Naive thymus-derived CD8-positive, alpha-beta T cell (primary cell): ENCODE results near the gene KLHL12. TPM values are rescaled to one million over a fixed set of nuclear protein-coding genes. Genes with fewer than 3 reads are reported as not detected.

ENCODE experiments used
- ATAC-seq, 2 donors: fragments of 150-1000 bp; cut with Tn5 transposase in 1 of 2; sonication (Bioruptor Pico), chemical (Tn5 transposase) in 1 of 2; 1 replicate in 1 of 2; 2 replicates in 1 of 2; pipeline ENCODE4 v1.10.0; 2021; ENCODE audit warnings: mild to moderate bottlenecking in 2 of 2, moderate library complexity in 2 of 2
- POLR2A ChIA-PET: fragments of 350-600 bp; sonication (Branson Sonifier 250); formaldehyde crosslinking; loops from one replicate; lab custom pipeline; 2021; ENCODE audit warnings: antibody characterized with exemption; lab: Charles Lee
- DNase-seq, 10 donors: peaks; one replicate each; pipeline versions ENCODE4 v3.0.0 to v3.0.0-alpha.2; 2020 to 2022
- H3K27ac Mint-ChIP-seq, 10 donors: one replicate each; pipeline ENCODE4 v1.8.0; 2020 to 2022; ENCODE audit warnings: mild to moderate bottlenecking in 10 of 10, mixed read lengths in 10 of 10, moderate library complexity in 4 of 10, inconsistent platforms in 1 of 10
- H3K27me3 Mint-ChIP-seq, 5 donors: one replicate each; pipeline ENCODE4 v1.8.0; 2021 to 2022; ENCODE audit warnings: mixed read lengths in 5 of 5
- H3K36me3 Mint-ChIP-seq, 3 donors: one replicate each; pipeline ENCODE4 v1.8.0; 2020 to 2022; ENCODE audit warnings: mixed read lengths in 3 of 3, mild to moderate bottlenecking in 2 of 3, inconsistent platforms in 1 of 3
- H3K4me1 Mint-ChIP-seq, 4 donors: one replicate each; pipeline ENCODE4 v1.8.0; 2021 to 2022; ENCODE audit warnings: mixed read lengths in 4 of 4
- H3K4me3 Mint-ChIP-seq, 10 donors: one replicate each; pipeline ENCODE4 v1.8.0; 2020 to 2022; ENCODE audit warnings: mild to moderate bottlenecking in 10 of 10, mixed read lengths in 10 of 10, moderate library complexity in 6 of 10, inconsistent platforms in 1 of 10
- H3K9me3 Mint-ChIP-seq, 9 donors: one replicate each; pipeline ENCODE4 v1.8.0; 2020 to 2022; ENCODE audit warnings: mixed read lengths in 9 of 9, mild to moderate bottlenecking in 3 of 9, inconsistent platforms in 1 of 9, moderate library complexity in 1 of 9
- polyA plus RNA-seq, 3 donors: library from polyadenylated mRNA; unstranded; fragments of 300-500 nt; fragmentation: Illumina TruSeq; gene quantifications; one replicate each; pipeline ENCODE4 v1.2.3, GENCODE V29; 2021
- total RNA-seq, 8 experiments: library from RNA in 2 of 8; stranded (reverse) in 2 of 8; gene quantifications; one replicate each; pipeline ENCODE4 v1.2.3 and lab custom pipeline; 2021 to 2026

Gene KLHL12
- total and polyA plus RNA-seq, 5 experiments from 2014 or later: 12.5 to 25.4 (median 16.5) TPM

DNA sequence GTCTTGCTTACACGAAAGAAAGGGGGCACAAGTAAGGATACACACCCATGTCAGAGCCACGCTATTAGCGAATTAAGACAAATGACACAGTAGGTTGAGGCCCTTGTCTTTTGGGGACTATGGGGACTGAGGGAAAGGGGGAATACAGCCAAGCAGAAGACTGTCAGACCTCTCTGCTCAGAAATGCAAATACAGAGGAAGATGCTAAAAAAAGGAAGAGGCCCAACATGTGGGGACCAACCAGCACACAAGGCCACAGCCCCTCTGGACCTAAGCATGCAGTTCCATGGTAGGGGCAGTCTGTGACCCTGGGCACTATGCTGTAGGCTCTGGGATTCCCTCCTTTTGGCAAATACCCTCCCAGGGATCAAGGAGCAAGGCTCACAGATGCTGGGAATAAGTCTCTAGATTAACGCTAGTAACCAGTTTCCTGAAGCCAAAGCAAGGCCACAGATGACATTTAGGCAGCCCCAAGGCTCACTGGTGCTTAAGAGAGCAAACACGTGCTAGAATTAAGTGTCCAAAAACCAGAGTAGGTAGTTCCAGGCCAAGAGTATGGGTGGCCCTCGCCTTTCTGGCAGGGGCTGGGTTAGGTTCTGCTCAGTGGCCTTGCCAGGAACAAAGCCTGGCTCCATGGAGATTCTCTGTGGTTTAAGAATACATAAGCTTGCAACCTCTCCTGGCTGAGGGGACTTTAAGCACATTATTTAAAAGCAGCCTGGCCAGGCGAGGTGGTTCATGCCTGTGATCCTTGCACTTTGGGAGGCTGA lies 76.3 kb downstream of the KLHL12 start:
- Mint-ChIP-seq H3K27ac (no peak overlapping the region), H3K4me3 (no peak overlapping the region), H3K27me3 (peaks cover 0 to 4% (median 0%) of the 10 kb centered on the region in 5 donors), H3K9me3 (no peaks in the 10 kb centered on the region), H3K36me3 (no peaks in the 10 kb centered on the region), H3K4me1 (peaks cover 0 to 5% (median 0%) of the 10 kb centered on the region in 4 donors)
- ATAC-seq: no peak
- POLR2A ChIA-PET: no interaction called here
- no peak for DNase-seq

DNA sequence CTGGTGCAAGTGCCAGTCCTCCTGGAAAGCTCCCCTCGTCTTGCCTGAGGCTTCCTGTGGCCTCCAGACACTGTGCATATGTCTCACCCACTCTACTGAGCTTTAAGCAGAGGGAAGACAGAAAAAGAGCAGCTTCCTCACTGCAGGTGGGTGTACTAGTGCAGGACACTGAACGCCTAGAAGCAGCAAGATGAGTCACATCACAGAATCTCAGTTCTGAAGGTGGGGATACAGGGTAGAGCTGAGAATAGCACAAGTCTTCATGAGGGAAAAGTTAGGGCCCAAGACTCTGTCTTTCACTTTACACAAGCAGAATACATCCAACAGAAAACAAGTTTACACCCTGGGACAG lies 78.9 kb downstream of the KLHL12 start:
- Mint-ChIP-seq H3K36me3 (no peaks in the 10 kb centered on the region), H3K4me3 (no peak overlapping the region), H3K27ac (no peak overlapping the region), H3K9me3 (no peaks in the 10 kb centered on the region), H3K27me3 (peaks cover 0 to 12% (median 1%) of the 10 kb centered on the region in 5 donors), H3K4me1 (peaks cover 0 to 5% (median 0%) of the 10 kb centered on the region in 4 donors)
- ATAC-seq: no peak
- no peak for DNase-seq
- POLR2A ChIA-PET: no interaction called here

- Mint-ChIP-seq H3K27ac (no peak overlapping the region), H3K4me1 (peaks cover 0 to 1% (median 0%) of the 10 kb centered on the region in 4 donors), H3K27me3 (peaks cover 3 to 31% (median 11%) of the 10 kb centered on the region in 5 donors), H3K36me3 (no peaks in the 10 kb centered on the region), H3K9me3 (no peaks in the 10 kb centered on the region), H3K4me3 (no peak overlapping the region)
- ATAC-seq (no peak), DNase-seq (no peak)
- POLR2A ChIA-PET: no interaction called here
Measured at GRCh38 chr1:202844935-202845334, 82.1 kb downstream of the KLHL12 start.

DNA sequence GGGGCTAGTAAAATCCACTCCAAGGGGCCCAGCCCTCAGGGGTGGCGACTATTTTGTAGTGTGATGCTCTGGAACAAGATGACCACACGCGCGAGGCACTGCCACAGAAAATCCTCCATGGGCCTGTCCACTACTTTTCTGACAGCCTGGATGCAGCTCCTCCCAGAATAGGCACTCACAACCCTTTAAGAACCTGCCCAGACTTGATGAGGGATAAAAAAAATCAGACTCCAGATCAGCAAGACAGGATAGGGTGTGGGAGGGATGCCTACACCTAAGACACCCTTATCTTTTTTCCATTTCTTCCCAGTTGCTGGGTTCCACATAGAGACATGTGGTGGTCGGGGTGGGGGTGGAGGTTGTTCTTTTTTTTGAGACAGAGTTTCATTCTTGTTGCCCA lies 82.8 kb downstream of the KLHL12 start:
- H3K4me3 Mint-ChIP-seq: no peak overlapping the region
- peaks cover 3 to 31% (median 11%) of the 10 kb centered on the region in 5 donors for H3K27me3 Mint-ChIP-seq
- POLR2A ChIA-PET: no interaction called here
- peaks cover 0 to 1% (median 0%) of the 10 kb centered on the region in 4 donors for H3K4me1 Mint-ChIP-seq
- no peaks in the 10 kb centered on the region for H3K36me3 Mint-ChIP-seq
- no peaks in the 10 kb centered on the region for H3K9me3 Mint-ChIP-seq
- DNase-seq: no peak
- H3K27ac Mint-ChIP-seq: no peak overlapping the region
- no peak for ATAC-seq

DNA sequence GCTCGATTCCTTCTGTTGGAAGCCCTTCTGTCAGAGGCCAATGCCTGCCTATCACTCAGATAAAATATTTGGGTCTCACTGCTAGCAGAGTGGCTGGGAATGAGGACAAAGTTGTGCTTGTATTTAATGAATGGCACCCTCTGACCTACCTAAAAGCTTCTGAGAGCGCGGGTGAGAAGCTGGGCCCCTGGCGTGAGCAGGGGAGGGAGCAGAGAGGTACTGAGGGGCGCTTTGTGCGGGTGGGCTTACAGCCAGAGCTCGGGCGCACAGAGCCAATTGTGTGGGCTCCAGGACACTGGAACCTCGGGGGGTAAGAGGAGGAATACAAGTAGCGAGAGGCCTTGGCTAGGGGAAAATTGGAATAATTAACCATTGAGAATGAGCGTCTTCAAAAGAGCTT lies 84.0 kb downstream of the KLHL12 start:
- ATAC-seq: no peak

More for the DNA sequence above, 84.0 kb downstream of the KLHL12 start:
- no peak overlapping the region for H3K4me3 Mint-ChIP-seq
- H3K27me3 Mint-ChIP-seq: peaks cover 3 to 31% (median 11%) of the 10 kb centered on the region in 5 donors
- H3K36me3 Mint-ChIP-seq: no peaks in the 10 kb centered on the region
- no peak for DNase-seq
- H3K4me1 Mint-ChIP-seq: peaks cover 0 to 2% (median under 1%) of the 10 kb centered on the region in 4 donors
- POLR2A ChIA-PET: no interaction called here
- H3K27ac Mint-ChIP-seq: peak overlapping the region in 1 of 10 donors; percentile 49
- no peaks in the 10 kb centered on the region for H3K9me3 Mint-ChIP-seq

Other genes with a start within 250 kb of the KLHL12 start
- gene SYT2, start 216.8 kb downstream of the KLHL12 start, total RNA-seq: not detected
- gene SYT2, start 216.8 kb downstream of the KLHL12 start, polyA plus RNA-seq: under 1 TPM in 1 of 3 donors, not detected in 2; 0.02 TPM
- gene KDM5B, start 118.8 kb downstream of the KLHL12 start, total RNA-seq: 10 to 100 TPM; 45.6 to 48.0 TPM
- 10 to 100 TPM in 2 of 3 donors, 1 to 10 TPM in 1; 7.9 to 11.9 (median 11.5) TPM for gene KDM5B, start 118.8 kb downstream of the KLHL12 start, polyA plus RNA-seq
- under 1 TPM in 1 of 2 experiments, not detected in 1; 0.71 TPM for gene PCAT6, start 116.3 kb downstream of the KLHL12 start, total RNA-seq
- gene PCAT6, start 116.3 kb downstream of the KLHL12 start, polyA plus RNA-seq: 1 to 10 TPM in 1 of 3 donors, not detected in 2; 1.2 TPM
- 10 to 100 TPM; 13.8 to 15.1 TPM for gene RABIF, start 38.1 kb downstream of the KLHL12 start, total RNA-seq
- gene RABIF, start 38.1 kb downstream of the KLHL12 start, polyA plus RNA-seq: 10 to 100 TPM; 14.2 to 20.3 (median 15.6) TPM
- gene ADIPOR1, start 31.1 kb upstream of the KLHL12 start, total RNA-seq: 10 to 100 TPM; 51.9 to 58.8 TPM
- gene ADIPOR1, start 31.1 kb upstream of the KLHL12 start, polyA plus RNA-seq: 10 to 100 TPM; 71.6 to 91.8 (median 73.2) TPM
- gene CYB5R1, start 40.0 kb upstream of the KLHL12 start, total RNA-seq: 10 to 100 TPM; 51.1 to 52.3 TPM
- 10 to 100 TPM; 57.4 to 60.5 (median 60.1) TPM for gene CYB5R1, start 40.0 kb upstream of the KLHL12 start, polyA plus RNA-seq
- 10 to 100 TPM; 85.4 to 92.0 TPM for gene TMEM183A, start 80.1 kb upstream of the KLHL12 start, total RNA-seq
- 10 to 100 TPM; 46.2 to 53.6 (median 47.4) TPM for gene TMEM183A, start 80.1 kb upstream of the KLHL12 start, polyA plus RNA-seq
- 1 to 10 TPM; 1.4 to 1.6 TPM for gene PPFIA4, start 99.3 kb upstream of the KLHL12 start, total RNA-seq
- gene PPFIA4, start 99.3 kb upstream of the KLHL12 start, polyA plus RNA-seq: under 1 TPM in 1 of 3 donors, not detected in 2; 0.18 TPM
- not detected for gene MYOG, start 158.8 kb upstream of the KLHL12 start, total RNA-seq
- not detected for gene MYOG, start 158.8 kb upstream of the KLHL12 start, polyA plus RNA-seq
- gene ADORA1, start 200.5 kb upstream of the KLHL12 start, total RNA-seq: not detected
- gene ADORA1, start 200.5 kb upstream of the KLHL12 start, polyA plus RNA-seq: not detected
- gene MYBPH, start 248.6 kb upstream of the KLHL12 start, total RNA-seq: not detected
- gene MYBPH, start 248.6 kb upstream of the KLHL12 start, polyA plus RNA-seq: not detected